ENCODE data around the gene TMEM171.

DNA sequence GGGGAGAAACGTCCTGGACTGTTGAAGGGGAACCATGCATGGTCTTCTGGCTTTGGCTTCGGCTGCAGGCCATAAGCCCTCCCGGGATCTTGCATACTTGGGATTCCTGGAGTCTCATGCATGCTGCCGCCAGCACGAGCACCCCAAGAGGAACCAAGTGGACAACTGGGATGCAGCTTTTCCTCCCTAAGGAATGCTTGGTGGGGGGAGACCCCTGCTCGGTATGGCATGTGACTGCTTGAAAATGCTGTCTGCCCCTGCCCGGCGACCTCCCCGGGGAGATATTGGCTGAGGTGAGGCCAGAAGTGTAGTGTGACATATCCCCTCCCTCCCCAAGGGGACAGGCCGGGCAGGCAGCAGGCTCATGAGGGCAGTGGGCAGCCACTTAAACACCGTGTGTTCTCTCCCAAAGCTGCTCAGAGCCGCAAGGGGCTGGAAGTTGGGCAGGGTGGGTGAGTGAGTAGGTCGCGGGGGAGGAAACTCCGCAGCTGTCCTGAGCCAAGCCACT, 15.7 kb downstream of the TMEM171 start:
- TF ChIP-seq, protein P1, sequence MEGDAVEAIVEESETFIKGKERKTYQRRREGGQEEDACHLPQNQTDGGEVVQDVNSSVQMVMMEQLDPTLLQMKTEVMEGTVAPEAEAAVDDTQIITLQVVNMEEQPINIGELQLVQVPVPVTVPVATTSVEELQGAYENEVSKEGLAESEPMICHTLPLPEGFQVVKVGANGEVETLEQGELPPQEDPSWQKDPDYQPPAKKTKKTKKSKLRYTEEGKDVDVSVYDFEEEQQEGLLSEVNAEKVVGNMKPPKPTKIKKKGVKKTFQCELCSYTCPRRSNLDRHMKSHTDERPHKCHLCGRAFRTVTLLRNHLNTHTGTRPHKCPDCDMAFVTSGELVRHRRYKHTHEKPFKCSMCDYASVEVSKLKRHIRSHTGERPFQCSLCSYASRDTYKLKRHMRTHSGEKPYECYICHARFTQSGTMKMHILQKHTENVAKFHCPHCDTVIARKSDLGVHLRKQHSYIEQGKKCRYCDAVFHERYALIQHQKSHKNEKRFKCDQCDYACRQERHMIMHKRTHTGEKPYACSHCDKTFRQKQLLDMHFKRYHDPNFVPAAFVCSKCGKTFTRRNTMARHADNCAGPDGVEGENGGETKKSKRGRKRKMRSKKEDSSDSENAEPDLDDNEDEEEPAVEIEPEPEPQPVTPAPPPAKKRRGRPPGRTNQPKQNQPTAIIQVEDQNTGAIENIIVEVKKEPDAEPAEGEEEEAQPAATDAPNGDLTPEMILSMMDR (IDR thresholded peaks at IDR 0.05; ENCODE audit: low read depth, low read length, missing input control), result no peak
- TF ChIP-seq RAD21 (IDR thresholded peaks at IDR 0.05), result no peak
- TF ChIP-seq GABPA (IDR thresholded peaks at IDR 0.05 in 1 of 2, conservative IDR thresholded peaks at IDR 0.05 in 1 of 2), result no peak
- TF ChIP-seq, protein P2, sequence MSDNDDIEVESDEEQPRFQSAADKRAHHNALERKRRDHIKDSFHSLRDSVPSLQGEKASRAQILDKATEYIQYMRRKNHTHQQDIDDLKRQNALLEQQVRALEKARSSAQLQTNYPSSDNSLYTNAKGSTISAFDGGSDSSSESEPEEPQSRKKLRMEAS (IDR thresholded peaks at IDR 0.05), result no peak

Data from liver (tissue), 3 donors.